ENCODE measurements around the gene CALML5.

CALML5 gene

DNA sequence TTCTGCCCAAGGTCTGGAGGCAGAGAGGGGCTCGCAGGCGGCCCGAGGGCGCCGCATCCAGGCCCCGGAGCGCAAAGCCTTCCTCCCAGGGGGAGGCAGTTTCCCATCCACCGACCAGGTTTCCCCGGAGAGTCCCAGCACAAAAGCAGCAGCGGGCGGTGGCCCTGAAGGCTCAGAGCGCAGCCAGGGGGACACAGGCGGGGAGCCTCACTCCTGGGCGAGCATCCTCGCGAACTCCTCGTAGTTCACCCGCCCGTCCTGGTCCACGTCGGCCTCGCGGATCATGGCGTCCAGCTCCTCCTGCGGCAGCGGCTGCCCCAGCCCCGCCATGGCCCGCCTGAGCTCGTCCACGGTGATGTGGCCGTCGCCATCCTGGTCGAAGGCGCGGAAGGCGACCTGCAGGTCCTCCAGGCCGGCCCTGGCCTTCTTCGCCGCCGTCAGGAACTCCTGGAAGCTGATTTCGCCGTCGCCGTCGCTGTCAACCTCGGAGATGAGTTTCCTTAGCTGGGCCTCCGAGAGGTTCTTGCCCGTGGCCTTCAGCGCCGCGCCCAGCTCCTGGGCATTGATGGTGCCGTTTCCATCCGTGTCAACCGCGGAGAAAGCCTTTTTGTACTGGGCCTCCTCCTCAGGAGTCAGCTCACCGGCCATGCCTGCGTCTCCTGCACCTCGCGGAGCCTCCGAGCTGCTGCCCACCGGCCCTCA, 428 bp downstream of the CALML5 start:
- DNase-seq, result no peak

DNA sequence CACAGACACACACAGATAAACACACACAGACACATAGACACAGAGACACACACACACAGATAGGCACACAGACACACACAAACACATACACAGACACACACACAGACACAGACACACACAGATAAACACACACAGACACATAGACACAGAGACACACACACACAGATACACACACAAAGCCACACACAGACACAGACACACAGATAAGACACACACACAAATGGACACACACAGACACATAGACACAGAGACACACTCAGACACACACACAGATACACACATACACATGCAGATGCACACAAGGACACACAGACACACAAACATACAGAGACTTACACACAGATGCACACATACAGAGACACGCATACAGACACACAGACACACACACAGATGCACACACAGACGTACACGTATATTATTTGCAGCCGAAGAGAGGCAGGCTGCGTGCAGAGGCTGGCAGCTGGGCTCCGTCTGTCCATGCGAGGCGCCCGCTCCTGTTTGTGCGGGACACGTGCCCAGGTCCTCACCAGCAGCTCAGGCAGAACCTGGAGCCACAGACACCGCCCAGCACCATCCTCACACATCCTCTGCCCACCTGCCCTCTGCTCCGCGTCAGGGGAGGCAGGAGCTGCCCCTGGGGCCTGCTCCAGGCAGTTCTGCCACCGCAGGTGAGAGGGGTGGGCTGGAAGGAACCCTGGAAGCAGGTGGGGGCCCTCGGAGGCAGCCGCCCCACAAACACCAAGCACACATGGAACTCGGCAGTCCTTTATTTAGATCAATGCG, 1.2 kb downstream of the CALML5 start:
- no peak for DNase-seq

DNA sequence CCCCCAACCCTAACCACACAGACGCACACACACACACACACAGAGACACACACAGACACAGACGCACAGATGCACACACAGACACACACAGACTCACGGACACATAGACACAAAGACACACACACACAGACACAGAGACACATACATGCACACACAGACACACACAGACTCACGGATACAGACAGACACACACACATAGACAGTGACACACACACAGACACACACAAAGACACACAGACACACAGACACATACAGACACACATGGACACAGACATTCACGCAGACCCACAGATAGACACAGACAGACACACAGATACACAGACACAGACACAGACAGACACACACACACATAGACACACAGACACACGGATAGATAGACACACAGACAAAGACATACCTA, 2.1 kb downstream of the CALML5 start:
- no peak for DNase-seq

DNA sequence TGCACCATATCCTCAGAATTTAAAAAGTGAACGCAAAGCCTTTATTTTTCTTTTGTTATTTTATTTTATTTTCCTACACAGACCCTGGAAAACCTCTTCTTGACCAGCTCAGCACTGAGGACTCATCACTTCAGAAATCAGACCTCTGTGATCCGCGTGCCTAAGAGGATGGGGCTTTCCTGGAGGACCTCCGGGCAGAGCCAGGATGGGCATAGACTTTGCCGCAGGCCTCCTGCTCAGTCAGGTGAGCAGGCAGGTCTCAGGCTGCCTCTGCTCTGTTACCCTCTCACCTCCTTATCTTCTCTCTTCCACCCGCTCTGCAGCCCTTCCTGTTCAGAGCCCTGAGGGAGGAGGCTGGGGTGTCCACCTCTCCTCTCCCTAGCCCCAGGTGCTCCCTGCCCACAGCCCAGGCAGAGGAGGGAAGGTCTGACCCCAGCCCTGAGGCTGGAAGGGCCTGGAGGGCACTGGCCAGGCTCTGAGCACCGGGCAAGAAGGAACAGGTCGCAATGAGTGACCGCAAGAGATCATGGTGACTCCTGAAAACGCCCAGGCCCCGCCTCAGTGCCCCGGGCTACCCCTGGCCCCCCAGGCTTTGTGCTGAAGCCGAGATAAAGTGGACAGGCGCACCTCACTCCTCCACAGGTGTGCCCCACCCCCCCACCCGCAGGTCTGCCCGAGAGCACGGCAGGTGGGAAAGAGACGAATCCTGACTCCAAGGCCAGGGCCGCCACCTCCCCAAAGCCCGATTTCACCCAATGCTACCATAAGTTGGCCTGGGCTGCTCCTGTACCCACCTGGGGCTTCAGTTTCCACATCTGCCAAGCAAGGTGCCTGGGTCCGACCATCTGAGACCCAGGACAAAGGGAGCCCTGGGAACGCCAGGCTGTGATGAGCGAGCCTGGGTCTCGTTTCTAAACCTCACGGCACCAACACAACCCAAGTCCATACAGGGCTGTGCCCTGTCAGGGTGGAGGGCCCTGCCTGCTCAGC, 2.8 kb downstream of the CALML5 start:
- no peak for DNase-seq

DNA sequence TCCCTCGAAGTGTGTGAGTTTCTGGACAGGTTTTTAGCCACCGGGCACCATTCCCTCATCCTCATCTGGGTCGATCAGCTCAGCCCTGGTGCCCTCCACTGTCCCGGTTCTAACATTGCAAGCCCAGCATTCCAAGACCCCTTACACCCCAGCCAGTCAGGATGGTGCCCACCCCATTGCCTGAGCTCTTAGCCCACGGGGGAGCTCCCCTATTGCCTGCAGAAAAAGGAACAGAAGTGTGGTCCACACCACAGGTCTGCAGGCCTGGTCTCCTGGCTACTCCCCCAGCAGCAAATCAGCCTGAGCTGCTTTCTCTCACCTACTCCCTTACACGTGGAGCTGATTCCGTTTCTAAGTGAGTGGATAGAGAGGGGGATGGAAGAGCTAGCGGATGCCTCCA, 4.8 kb downstream of the CALML5 start:
- no peak for DNase-seq

DNA sequence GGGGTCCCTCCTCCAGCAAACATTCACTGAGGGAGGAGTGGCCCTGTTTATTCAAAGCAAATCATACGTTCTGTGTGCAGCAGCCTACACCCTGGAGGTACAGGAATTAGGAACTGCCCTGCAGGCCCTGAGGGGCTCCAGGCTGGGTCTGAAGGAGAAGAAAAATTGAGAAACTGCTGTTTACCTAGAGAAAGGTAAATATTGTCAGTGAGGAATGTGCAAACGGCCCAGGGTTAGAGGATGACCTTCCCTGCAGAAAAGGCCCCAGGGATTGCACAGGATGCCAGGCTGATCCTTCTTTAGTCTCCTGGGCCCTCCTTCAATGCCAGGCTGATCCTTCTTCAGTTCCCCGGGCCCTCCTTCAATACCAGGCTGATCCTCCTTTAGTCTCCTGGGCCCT, 5.7 kb downstream of the CALML5 start:
- DNase-seq, result no peak

DNA sequence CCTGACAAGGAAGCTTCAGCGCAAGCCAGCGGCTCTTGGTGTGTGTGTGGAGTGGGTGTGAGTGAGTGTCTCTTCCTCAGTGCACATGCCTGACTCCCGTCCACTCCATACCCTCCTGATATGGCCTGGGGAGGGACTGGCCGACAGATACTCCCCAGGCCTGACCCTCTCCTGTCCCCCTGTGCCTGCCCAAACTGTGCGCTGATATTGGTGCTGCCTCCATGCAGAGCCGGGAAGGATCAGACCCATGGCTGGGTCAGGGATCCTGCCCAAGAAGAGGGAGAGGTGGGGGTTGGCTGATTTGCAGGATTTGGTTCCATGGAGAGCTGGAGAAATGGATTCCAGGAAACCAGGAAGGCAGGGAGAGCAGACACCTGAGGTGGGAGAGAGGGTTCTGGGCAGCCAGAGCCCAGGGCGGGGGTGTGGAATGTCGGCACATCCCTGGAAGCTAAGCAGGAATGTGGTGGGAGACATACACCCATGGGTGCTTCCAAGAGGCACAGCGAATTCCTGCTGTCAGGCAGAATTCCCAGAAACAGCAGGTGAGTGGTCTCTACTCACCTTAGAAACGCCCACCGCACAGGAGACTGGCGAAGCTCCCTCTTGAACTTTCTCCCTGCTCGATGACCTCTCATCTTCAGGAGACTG, 6.3 kb downstream of the CALML5 start:
- no peak for DNase-seq

DNA sequence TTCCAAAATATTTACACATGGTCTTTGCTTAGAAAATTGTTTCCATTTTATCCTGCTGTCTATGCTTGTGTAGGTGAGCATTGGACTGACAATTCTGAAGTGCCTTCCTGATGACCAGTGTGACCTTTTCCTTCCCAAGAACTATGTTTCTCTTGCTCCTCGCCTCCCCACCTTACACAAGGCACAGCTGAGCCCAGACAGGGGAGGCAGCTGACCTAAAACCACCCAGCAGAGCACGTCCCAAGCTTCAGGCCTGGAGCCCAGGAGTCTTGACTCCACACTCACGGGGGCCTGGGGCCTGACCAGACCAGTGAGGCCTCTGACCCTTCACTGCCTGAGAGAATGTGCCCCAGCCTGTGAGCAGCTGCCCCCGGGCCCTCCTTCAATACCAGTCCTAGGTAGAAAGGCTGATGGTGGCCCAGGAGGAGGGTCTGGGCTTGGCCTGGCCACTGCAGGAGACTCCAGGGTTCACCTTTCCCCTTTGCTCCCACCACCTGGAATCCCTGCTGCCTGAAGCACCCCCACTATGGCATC, 7.0 kb downstream of the CALML5 start:
- DNase-seq, result no peak

DNA sequence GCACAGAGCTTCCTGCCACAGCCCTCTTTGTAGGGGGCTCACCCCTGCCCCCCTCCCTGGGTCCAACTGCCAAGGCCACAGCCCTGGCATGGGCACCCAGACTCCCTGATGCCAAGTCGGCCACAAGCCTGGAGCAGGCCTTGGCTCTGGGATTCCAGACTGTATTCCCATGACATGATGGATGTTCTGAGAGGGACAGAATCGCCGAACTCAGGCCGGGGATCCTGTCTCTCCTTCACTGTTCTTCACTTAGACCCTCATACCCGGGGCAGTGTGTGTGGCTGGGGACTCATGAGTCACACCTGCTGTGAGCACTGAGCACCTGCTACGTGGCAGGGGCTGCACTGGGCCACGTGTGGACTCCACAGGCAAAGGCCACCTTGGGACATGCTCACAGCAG, 7.9 kb downstream of the CALML5 start:
- no peak for DNase-seq

DNA sequence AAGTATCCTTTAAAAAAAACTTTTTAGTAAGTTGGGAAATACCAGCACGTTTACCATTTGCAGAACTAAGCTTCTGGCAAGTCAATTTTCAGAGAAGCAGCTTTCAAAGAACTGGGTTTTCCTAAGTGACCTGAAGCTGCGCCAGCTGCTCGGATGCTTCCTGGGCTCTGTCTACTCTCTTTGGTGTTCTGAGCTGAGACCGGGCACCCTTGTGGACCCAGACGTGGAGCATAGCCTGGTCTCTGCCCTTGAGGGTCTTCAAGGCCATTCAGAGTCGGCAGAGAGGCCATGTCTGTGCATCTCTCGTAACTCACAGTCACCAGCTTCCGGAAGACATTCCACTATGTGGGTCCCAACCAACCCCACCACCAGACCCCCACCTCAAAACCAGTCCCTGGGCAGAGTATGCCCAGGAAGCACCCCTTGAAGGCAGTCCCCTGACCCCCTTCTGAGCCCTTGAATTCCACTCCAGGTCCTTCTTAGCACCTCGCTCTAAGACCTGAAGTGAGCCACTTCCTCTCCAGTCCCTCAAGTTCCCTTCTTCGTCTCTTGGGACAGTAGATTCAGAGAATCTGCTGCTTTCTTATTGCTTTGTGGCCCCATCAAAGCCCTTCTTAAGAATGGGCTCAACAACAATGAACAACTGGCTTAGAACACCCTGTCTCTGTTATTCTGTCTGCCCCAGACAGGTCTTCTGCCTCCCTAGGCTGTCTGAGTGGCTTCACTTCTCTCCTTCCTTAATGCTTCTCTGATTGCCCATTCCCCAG, 8.5 kb downstream of the CALML5 start:
- no peak for DNase-seq

DNA sequence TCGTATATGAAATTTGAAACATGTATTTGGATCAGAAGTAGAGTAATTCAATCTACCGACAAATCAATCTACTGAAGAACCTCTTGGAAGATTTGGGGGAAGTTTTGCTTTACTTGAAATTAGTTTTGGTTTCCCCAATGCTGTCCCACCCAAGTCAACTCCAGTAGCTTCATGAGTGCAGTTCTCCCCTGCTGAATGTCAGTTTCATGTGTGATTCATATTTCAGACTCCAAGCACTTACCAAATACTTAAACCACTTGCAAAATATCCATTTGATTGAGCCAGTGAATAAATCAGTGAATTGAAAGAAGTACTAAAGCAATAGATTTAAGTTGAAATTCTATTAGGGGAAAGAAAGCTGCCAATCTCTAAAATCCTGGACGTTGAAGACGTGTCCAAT, 9.3 kb downstream of the CALML5 start:
- DNase-seq, result no peak

DNA sequence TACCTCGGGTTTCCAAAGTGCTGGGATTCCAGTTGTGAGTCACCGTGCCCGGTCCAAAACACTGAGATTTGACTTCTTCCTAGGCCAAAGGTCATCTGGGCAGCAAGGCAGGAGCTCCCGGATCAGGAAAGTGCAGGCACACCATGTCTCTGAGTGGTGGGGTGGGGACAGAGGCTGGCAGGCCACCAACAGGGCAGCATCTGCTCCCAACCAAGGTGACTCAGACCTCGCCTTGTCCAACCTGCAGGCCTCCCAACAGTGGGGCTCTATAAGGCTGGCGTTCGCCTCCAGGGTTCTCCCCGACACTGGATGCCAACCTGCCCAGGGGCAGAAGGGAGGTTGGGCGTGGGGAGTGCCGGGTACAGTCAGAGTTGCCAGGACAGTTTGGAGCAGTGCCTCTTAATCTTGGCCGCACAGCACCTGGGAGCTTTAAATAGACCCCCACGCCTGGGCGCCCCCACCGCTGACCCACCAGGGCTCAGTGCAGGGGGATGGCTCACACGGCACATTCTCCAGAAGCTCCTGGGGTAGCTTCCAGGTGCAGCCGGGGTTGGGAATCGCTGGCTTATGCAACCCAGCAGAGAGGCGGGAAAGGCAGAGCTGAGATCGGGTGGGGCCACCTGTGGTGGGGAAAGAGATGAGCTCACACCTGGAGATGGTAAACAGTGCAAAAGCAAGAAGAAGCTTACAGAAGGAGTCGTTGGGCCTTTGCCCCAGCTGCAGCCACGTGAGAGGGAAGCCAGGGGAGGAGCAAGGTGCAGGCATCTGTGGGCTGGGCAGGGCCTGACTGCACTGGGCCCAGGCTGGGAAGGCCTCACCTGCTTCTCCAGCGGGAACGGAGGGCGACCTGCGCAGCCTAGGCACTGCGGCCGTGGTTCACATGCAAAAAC, 10.9 kb downstream of the CALML5 start:
- DNase-seq, result no peak

DNA sequence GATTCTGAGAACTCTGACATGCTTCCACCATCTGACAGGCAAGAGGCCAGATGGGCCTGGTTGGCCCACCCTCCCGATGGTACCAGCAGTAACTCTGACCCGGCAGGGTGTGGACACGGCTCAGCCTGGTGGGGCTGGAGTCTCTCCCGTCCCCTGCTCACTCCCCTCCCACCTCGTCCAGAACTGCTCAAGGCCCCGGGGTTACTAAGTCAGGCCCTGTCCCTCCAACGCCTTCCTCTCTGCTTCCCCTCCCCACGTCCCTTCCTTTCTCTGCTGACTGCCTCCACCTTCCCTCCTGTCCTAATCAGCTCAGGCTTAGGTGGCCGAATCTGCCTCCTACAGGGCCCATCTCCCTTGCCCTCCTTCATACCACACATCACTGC, 12.5 kb downstream of the CALML5 start:
- DNase-seq, result no peak

DNA sequence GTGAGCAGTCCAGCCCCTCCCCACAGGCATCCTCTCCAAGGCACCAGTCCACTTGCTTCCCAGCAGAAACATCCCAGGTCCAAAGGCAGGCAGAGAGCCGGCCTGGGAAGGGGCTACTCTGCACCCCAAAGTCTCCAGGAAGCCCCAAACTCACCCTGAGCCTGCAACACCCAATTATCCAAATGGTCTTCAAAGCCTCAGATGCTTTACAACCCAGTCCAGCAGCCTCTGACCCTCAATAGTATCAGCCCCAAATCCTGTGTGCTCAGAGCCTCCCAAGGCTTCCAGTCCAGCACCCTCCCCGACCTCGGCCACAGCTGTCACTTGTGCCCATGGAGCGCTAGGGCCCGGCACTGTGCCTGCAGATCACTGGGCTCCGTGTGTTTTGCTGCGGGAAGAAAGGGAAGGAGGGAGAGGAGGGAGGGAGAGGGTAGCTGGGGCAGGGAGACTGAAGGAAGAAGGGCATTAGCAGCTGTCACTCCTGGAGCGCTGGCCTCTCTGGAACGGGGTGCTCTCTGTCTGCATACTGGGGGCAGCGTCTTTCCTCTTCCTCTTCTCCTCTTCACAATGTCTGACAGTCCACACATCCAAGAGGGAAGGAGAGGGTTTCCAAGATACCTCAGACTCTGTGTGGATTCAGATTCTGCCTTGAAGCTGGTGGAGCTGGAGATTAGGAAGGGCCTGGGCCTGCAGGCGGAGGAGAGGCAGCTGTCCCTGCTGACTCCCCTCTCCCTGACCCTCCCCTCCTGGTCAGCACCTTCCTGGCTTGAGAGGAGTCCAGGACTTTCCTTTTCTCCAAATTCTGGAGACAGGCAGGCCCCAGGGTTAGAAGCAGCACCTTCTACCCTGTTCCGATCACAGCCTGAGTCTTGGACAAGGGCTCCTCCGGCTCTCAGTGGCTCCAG, 13.2 kb downstream of the CALML5 start:
- DNase-seq, result no peak

DNA sequence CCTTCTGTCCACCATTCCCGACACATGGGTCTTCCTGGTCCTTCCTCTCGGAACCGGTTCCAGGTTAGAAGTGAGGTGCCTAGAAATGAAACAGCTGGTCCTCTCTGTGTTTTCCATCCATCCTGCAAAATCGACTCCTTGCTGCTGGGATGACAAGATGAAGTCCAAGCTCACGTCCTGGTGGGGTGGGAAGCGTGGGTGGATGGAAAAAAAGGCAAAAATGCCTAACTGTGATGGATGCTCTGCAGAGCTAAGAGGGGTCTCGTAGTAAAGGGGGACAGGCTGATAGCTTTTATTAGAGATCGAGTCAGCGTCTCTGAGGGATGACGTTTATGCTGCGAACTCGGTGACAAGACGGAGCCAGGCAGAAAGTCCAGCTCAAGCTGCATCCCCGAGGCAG, 14.1 kb downstream of the CALML5 start:
- DNase-seq, result no peak

DNA sequence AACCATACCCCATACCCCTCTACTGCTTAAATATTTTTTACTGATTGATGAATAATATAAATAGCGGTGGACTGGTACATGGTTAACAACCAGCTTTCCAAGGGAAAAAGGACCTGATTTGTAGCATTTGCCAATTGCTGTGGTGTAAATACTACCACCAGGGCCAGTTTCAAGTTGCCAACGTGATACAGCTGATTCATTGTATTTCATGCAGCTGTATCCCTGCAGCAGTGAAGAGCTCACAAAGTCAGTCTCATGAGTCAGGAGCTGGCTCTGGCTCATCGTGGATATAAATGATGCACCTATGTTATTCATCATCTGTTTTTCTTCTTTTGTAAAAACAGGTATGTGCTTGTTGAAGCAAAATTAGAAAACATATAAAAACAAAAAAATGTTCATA, 15.2 kb downstream of the CALML5 start:
- no peak for DNase-seq

DNA sequence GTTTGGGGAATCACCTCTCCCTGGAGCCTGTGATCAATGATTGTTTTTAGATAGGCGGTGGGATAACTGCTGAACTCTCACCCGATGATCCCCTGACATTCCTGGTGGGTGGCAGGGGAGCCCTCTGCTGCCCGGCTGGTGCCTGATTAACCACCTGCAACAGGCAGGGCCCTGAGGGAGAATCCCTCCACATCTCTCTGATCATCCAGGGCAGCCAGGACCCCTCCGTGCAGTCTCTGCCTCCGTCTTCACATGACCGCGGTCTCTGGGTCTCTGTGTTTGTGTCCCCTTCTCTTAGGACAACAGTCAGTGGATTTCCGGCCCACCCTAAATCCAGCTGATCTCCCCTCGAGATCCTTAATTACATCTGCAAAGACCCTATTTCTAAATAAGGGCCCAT, 17.4 kb downstream of the CALML5 start:
- no peak for DNase-seq

DNA sequence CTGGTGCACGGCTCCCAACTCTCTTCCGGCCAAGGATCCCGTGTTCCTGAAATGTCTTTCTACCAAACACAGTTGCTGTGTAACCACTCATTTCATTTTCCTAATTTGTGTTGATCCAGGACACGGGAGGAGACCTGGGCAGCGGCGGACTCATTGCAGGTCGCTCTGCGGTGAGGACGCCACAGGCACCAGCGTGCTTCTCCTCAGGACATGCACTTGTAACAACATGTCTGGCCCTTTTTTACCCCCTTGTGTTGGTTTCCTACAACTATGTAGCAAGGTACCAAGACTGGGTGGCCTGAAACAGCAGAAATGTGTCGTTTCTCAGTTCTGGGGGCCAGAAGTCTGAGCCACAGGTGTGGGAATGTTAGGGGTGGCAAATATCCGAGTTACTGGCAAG, 18.2 kb downstream of the CALML5 start:
- no peak for DNase-seq

DNA sequence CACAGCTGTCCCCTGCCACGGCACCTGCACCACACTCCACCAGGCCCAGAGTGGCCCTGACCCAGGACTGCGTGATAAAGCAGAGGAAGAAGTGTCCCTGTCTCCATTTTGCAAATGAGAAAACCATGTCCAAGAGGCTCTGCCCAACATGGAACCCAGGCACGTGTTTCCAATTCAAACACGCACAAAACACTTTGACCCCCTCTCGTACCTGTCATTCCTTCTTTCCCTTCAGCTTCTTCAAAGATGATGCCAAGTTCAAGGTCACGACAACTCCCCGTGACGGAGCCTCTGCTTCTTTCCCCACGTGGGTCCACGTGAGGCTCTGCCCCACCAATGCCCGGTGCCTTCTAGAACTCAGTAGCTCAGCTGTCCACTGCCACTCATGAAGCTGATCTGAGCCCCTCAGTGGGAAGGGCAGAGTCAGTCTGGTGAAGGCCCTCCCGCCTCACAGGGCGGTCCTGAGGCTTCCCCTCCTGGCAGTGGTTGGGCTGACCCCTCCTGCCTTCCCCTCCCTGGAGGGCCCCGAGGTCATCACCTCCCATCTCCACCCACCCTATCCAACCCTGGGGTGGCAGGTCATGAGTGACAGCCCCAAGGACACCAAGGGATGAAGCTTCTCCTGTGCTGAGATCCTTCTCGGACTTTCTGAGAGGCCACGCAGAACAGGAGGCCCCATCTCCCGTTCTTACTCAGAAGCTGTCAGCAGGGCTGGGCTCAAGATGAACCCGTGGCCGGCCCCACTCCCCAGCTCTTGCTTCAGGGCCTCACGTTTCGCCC, 19.0 kb downstream of the CALML5 start:
- no peak for DNase-seq

Data from eye (tissue), 1 donor.